Skeletal muscle tissue (tissue), 4 donors: ENCODE measurements around the gene CHDH. TPM values are rescaled to one million over a fixed set of nuclear protein-coding genes. Genes with fewer than 3 reads are reported as not detected.

Source experiments
- H3K27ac ChIP-seq: one replicate; pipeline ENCODE4 v1.7.0; 2013; ENCODE audit warnings: mild to moderate bottlenecking, low read depth, low read length, inconsistent platforms
- H3K27me3 ChIP-seq, 3 donors: one replicate each; pipeline ENCODE4 v1.7.0; 2013; ENCODE audit warnings: low read length in 3 of 3; ENCODE audit not compliant: control insufficient read depth in 3 of 3, insufficient read depth in 3 of 3
- H3K36me3 ChIP-seq, 3 donors: one replicate each; pipeline ENCODE4 v1.7.0; 2013; ENCODE audit warnings: low read length in 3 of 3; ENCODE audit not compliant: control insufficient read depth in 3 of 3, insufficient read depth in 3 of 3
- H3K4me1 ChIP-seq, 3 donors: one replicate each; pipeline ENCODE4 v1.7.0; 2013; ENCODE audit warnings: low read length in 3 of 3, mild to moderate bottlenecking in 3 of 3; ENCODE audit not compliant: control insufficient read depth in 3 of 3, insufficient read depth in 3 of 3
- H3K4me3 ChIP-seq, 3 donors: one replicate each; pipeline ENCODE4 v1.7.0; 2013; ENCODE audit warnings: low read length in 3 of 3
- H3K9ac ChIP-seq, 3 donors: one replicate each; pipeline ENCODE4 v1.7.0; 2013; ENCODE audit warnings: low read length in 3 of 3, mild to moderate bottlenecking in 3 of 3, moderate library complexity in 2 of 3, low read depth in 1 of 3
- H3K9me3 ChIP-seq, 3 donors: one replicate each; pipeline ENCODE4 v1.7.0; 2013; ENCODE audit warnings: low read length in 3 of 3; ENCODE audit not compliant: control insufficient read depth in 3 of 3
- total RNA-seq: library from RNA; depleted of rRNA; stranded (reverse); fragments of >200 nt; gene quantifications from one replicate; pipeline ENCODE4 v1.2.3, GENCODE V29; 2014
- donor health status: Osteomylitis.

The CHDH gene
- total RNA-seq, 1 donor from 2014 or later: 0.52 TPM

- H3K36me3 ChIP-seq: peaks cover 14 to 22% (median 15%) of the 10 kb centered on the region in 3 donors
- H3K9me3 ChIP-seq: no peaks in the 10 kb centered on the region
- no peaks in the 10 kb centered on the region for H3K27me3 ChIP-seq
- no peak overlapping the region for H3K4me3 ChIP-seq
- H3K27ac ChIP-seq: no peak overlapping the region
- no peak overlapping the region for H3K9ac ChIP-seq
- no peaks in the 10 kb centered on the region for H3K4me1 ChIP-seq
Observed at GRCh38 chr3:53856964-53857363, 10.7 kb upstream of the CHDH start.

- Histone ChIP-seq H3K27ac (no peak overlapping the region), H3K27me3 (peaks cover 0 to 8% (median 7%) of the 10 kb centered on the region in 3 donors), H3K9ac (no peak overlapping the region), H3K9me3 (no peaks in the 10 kb centered on the region), H3K36me3 (peaks cover 0 to 3% (median 0%) of the 10 kb centered on the region in 3 donors), H3K4me3 (no peak overlapping the region), H3K4me1 (peaks cover 7 to 8% (median 7%) of the 10 kb centered on the region in 3 donors)
Observed at GRCh38 chr3:53850895-53851294, 4.7 kb upstream of the CHDH start.

- H3K4me3 ChIP-seq: no peak overlapping the region
Observed at GRCh38 chr3:53849916-53850315, 3.7 kb upstream of the CHDH start.

GRCh38 chr3:53846851-53847155, 584 bp upstream of the CHDH start:
- Histone ChIP-seq H3K27ac (no peak overlapping the region), H3K36me3 (no peaks in the 10 kb centered on the region), H3K27me3 (peaks cover 0 to 10% (median 8%) of the 10 kb centered on the region in 3 donors), H3K9me3 (no peaks in the 10 kb centered on the region), H3K4me1 (peaks cover 11 to 14% (median 13%) of the 10 kb centered on the region in 3 donors), H3K9ac (peak overlapping the region in 2 of 3 donors; percentile 79 to 89), H3K4me3 (peak overlapping the region; percentile 74 to 80 (median 77))

More at GRCh38 chr3:53849916-53850315, 3.7 kb upstream of the CHDH start:
- no peak overlapping the region for H3K9ac ChIP-seq
- H3K4me1 ChIP-seq: peaks cover 11 to 14% (median 13%) of the 10 kb centered on the region in 3 donors
- peaks cover 0 to 10% (median 8%) of the 10 kb centered on the region in 3 donors for H3K27me3 ChIP-seq
- no peak overlapping the region for H3K27ac ChIP-seq
- peaks cover 0 to 3% (median 0%) of the 10 kb centered on the region in 3 donors for H3K36me3 ChIP-seq
- H3K9me3 ChIP-seq: no peaks in the 10 kb centered on the region

- Histone ChIP-seq H3K27ac (peak overlapping the region; percentile 65), H3K9ac (peak overlapping the region; percentile 79 to 89 (median 88)), H3K4me3 (peak overlapping the region; percentile 74 to 80 (median 77)), H3K9me3 (no peaks in the 10 kb centered on the region), H3K36me3 (no peaks in the 10 kb centered on the region), H3K4me1 (peaks cover 11 to 14% (median 13%) of the 10 kb centered on the region in 3 donors), H3K27me3 (peaks cover 0 to 10% (median 8%) of the 10 kb centered on the region in 3 donors)
Observed at GRCh38 chr3:53845881-53846133, 412 bp downstream of the CHDH start.

- Histone ChIP-seq H3K9ac (peak overlapping the region; percentile 79 to 89 (median 88)), H3K27ac (peak overlapping the region; percentile 65), H3K27me3 (peaks cover 0 to 10% (median 8%) of the 10 kb centered on the region in 3 donors), H3K4me3 (peak overlapping the region; percentile 74 to 80 (median 77)), H3K9me3 (no peaks in the 10 kb centered on the region), H3K36me3 (no peaks in the 10 kb centered on the region), H3K4me1 (peaks cover 11 to 14% (median 13%) of the 10 kb centered on the region in 3 donors)
Observed at GRCh38 chr3:53845103-53845880, 927 bp downstream of the CHDH start.

GRCh38 chr3:53844262-53845102, 1.7 kb downstream of the CHDH start:
- Histone ChIP-seq H3K27me3 (peaks cover 0 to 10% (median 8%) of the 10 kb centered on the region in 3 donors), H3K27ac (no peak overlapping the region)

GRCh38 chr3:53843195-53844177, 2.7 kb downstream of the CHDH start:
- peaks cover 11 to 14% (median 13%) of the 10 kb centered on the region in 3 donors for H3K4me1 ChIP-seq
- peaks cover 0 to 10% (median 4%) of the 10 kb centered on the region in 3 donors for H3K27me3 ChIP-seq
- H3K27ac ChIP-seq: no peak overlapping the region
- no peaks in the 10 kb centered on the region for H3K9me3 ChIP-seq
- no peak overlapping the region for H3K4me3 ChIP-seq
- peaks cover 0 to 6% (median 0%) of the 10 kb centered on the region in 3 donors for H3K36me3 ChIP-seq
- H3K9ac ChIP-seq: no peak overlapping the region

More at GRCh38 chr3:53844262-53845102, 1.7 kb downstream of the CHDH start:
- Histone ChIP-seq H3K9me3 (no peaks in the 10 kb centered on the region), H3K9ac (no peak overlapping the region), H3K4me1 (peaks cover 11 to 14% (median 13%) of the 10 kb centered on the region in 3 donors), H3K36me3 (no peaks in the 10 kb centered on the region), H3K4me3 (no peak overlapping the region)

GRCh38 chr3:53842436-53843194, 3.6 kb downstream of the CHDH start:
- Histone ChIP-seq H3K27ac (no peak overlapping the region), H3K4me1 (peaks cover 11 to 14% (median 13%) of the 10 kb centered on the region in 3 donors), H3K27me3 (peaks cover 0 to 10% (median 4%) of the 10 kb centered on the region in 3 donors), H3K36me3 (peaks cover 0 to 8% (median 0%) of the 10 kb centered on the region in 3 donors), H3K4me3 (no peak overlapping the region), H3K9ac (no peak overlapping the region), H3K9me3 (no peaks in the 10 kb centered on the region)
